ENCODE results near the gene HS3ST4.

The HS3ST4 gene

GRCh38 chr16:25957707-25958106 is 265.9 kb downstream of the HS3ST4 start:
- H3K27me3 ChIP-seq (ENCODE audit: insufficient read depth, low read length), result peaks cover 15% of the 10 kb centered on the region
- H3K4me3 ChIP-seq (ENCODE audit: low read length), result no peak overlapping the region
- H3K9ac ChIP-seq (ENCODE audit: low read depth, low read length), result no peak overlapping the region
- H3K27ac ChIP-seq (ENCODE audit: low read length), result no peak overlapping the region
- H3K36me3 ChIP-seq (ENCODE audit: insufficient read depth, low read depth, low read length), result no peaks in the 10 kb centered on the region
- no peaks in the 10 kb centered on the region for H3K9me3 ChIP-seq (ENCODE audit: insufficient read depth, low read depth, low read length)
- peaks cover 1% of the 10 kb centered on the region; the same call in 1 of the 2 replicates for H3K4me1 ChIP-seq (ENCODE audit: insufficient read depth, low read length)

GRCh38 chr16:25959221-25959620 is 267.5 kb downstream of the HS3ST4 start:
- Histone ChIP-seq H3K9me3 (ENCODE audit: insufficient read depth, low read depth, low read length) (no peaks in the 10 kb centered on the region), H3K36me3 (ENCODE audit: insufficient read depth, low read depth, low read length) (no peaks in the 10 kb centered on the region), H3K27me3 (ENCODE audit: insufficient read depth, low read length) (0 out of 2 replicates have a peak, but pooled peaks cover under 1% of the 10 kb centered on the region), H3K27ac (ENCODE audit: low read length) (no peak overlapping the region), H3K4me3 (ENCODE audit: low read length) (no peak overlapping the region), H3K9ac (ENCODE audit: low read depth, low read length) (no peak overlapping the region), H3K4me1 (ENCODE audit: insufficient read depth, low read length) (no peaks in the 10 kb centered on the region)

GRCh38 chr16:25966172-25967097 is 274.7 kb downstream of the HS3ST4 start:
- H3K36me3 ChIP-seq (ENCODE audit: insufficient read depth, low read depth, low read length), result no peaks in the 10 kb centered on the region
- no peaks in the 10 kb centered on the region for H3K9me3 ChIP-seq (ENCODE audit: insufficient read depth, low read depth, low read length)
- H3K9ac ChIP-seq (ENCODE audit: low read depth, low read length), result no peak overlapping the region
- H3K4me1 ChIP-seq (ENCODE audit: insufficient read depth, low read length), result no peaks in the 10 kb centered on the region
- no peak overlapping the region for H3K4me3 ChIP-seq (ENCODE audit: low read length)
- H3K27me3 ChIP-seq (ENCODE audit: insufficient read depth, low read length), result no peaks in the 10 kb centered on the region
- H3K27ac ChIP-seq (ENCODE audit: low read length), result no peak overlapping the region

- Histone ChIP-seq H3K4me1 (ENCODE audit: insufficient read depth, low read length) (no peaks in the 10 kb centered on the region), H3K36me3 (ENCODE audit: insufficient read depth, low read depth, low read length) (no peaks in the 10 kb centered on the region), H3K9ac (ENCODE audit: low read depth, low read length) (no peak overlapping the region), H3K27ac (ENCODE audit: low read length) (no peak overlapping the region), H3K4me3 (ENCODE audit: low read length) (no peak overlapping the region), H3K9me3 (ENCODE audit: insufficient read depth, low read depth, low read length) (no peaks in the 10 kb centered on the region), H3K27me3 (ENCODE audit: insufficient read depth, low read length) (no peaks in the 10 kb centered on the region)
Observed at GRCh38 chr16:25977121-25977520, 285.4 kb downstream of the HS3ST4 start.

- no peak overlapping the region for H3K4me3 ChIP-seq (ENCODE audit: low read length)
- H3K9ac ChIP-seq (ENCODE audit: low read depth, low read length), result no peak overlapping the region
- no peaks in the 10 kb centered on the region for H3K4me1 ChIP-seq (ENCODE audit: insufficient read depth, low read length)
- H3K9me3 ChIP-seq (ENCODE audit: insufficient read depth, low read depth, low read length), result no peaks in the 10 kb centered on the region
- no peak overlapping the region for H3K27ac ChIP-seq (ENCODE audit: low read length)
- no peaks in the 10 kb centered on the region for H3K27me3 ChIP-seq (ENCODE audit: insufficient read depth, low read length)
- no peaks in the 10 kb centered on the region for H3K36me3 ChIP-seq (ENCODE audit: insufficient read depth, low read depth, low read length)
Observed at GRCh38 chr16:25978218-25978617, 286.5 kb downstream of the HS3ST4 start.

- Histone ChIP-seq H3K36me3 (ENCODE audit: insufficient read depth, low read depth, low read length) (no peaks in the 10 kb centered on the region), H3K27ac (ENCODE audit: low read length) (no peak overlapping the region), H3K9ac (ENCODE audit: low read depth, low read length) (no peak overlapping the region), H3K4me3 (ENCODE audit: low read length) (no peak overlapping the region), H3K4me1 (ENCODE audit: insufficient read depth, low read length) (no peaks in the 10 kb centered on the region; the same call in 1 of the 2 replicates), H3K27me3 (ENCODE audit: insufficient read depth, low read length) (no peaks in the 10 kb centered on the region), H3K9me3 (ENCODE audit: insufficient read depth, low read depth, low read length) (peaks cover 4% of the 10 kb centered on the region; the same call in 1 of the 2 replicates)
Observed at GRCh38 chr16:25988084-25988483, 296.3 kb downstream of the HS3ST4 start.

GRCh38 chr16:25988882-25989281 is 297.1 kb downstream of the HS3ST4 start:
- H3K27ac ChIP-seq (ENCODE audit: low read length), result no peak overlapping the region
- no peaks in the 10 kb centered on the region for H3K36me3 ChIP-seq (ENCODE audit: insufficient read depth, low read depth, low read length)
- H3K9ac ChIP-seq (ENCODE audit: low read depth, low read length), result no peak overlapping the region
- H3K4me1 ChIP-seq (ENCODE audit: insufficient read depth, low read length), result no peaks in the 10 kb centered on the region; the same call in 1 of the 2 replicates
- peaks cover 4% of the 10 kb centered on the region; the same call in 1 of the 2 replicates for H3K9me3 ChIP-seq (ENCODE audit: insufficient read depth, low read depth, low read length)
- no peak overlapping the region for H3K4me3 ChIP-seq (ENCODE audit: low read length)
- no peaks in the 10 kb centered on the region for H3K27me3 ChIP-seq (ENCODE audit: insufficient read depth, low read length)

GRCh38 chr16:25996052-25996451 is 304.3 kb downstream of the HS3ST4 start:
- H3K9me3 ChIP-seq (ENCODE audit: insufficient read depth, low read depth, low read length), result no peaks in the 10 kb centered on the region
- no peaks in the 10 kb centered on the region for H3K27me3 ChIP-seq (ENCODE audit: insufficient read depth, low read length)
- H3K27ac ChIP-seq (ENCODE audit: low read length), result no peak overlapping the region

GRCh38 chr16:26005336-26005735 is 313.6 kb downstream of the HS3ST4 start:
- Histone ChIP-seq H3K36me3 (ENCODE audit: insufficient read depth, low read depth, low read length) (no peaks in the 10 kb centered on the region), H3K27me3 (ENCODE audit: insufficient read depth, low read length) (no peaks in the 10 kb centered on the region), H3K27ac (ENCODE audit: low read length) (no peak overlapping the region), H3K4me1 (ENCODE audit: insufficient read depth, low read length) (no peaks in the 10 kb centered on the region), H3K4me3 (ENCODE audit: low read length) (no peak overlapping the region), H3K9me3 (ENCODE audit: insufficient read depth, low read depth, low read length) (peaks cover 4% of the 10 kb centered on the region; the same call in 1 of the 2 replicates), H3K9ac (ENCODE audit: low read depth, low read length) (no peak overlapping the region)

More at GRCh38 chr16:25996052-25996451, 304.3 kb downstream of the HS3ST4 start:
- no peaks in the 10 kb centered on the region for H3K36me3 ChIP-seq (ENCODE audit: insufficient read depth, low read depth, low read length)
- no peaks in the 10 kb centered on the region for H3K4me1 ChIP-seq (ENCODE audit: insufficient read depth, low read length)
- no peak overlapping the region for H3K4me3 ChIP-seq (ENCODE audit: low read length)
- no peak overlapping the region for H3K9ac ChIP-seq (ENCODE audit: low read depth, low read length)

GRCh38 chr16:26012376-26012775 is 320.6 kb downstream of the HS3ST4 start:
- Histone ChIP-seq H3K4me3 (ENCODE audit: low read length) (no peak overlapping the region), H3K27me3 (ENCODE audit: insufficient read depth, low read length) (no peaks in the 10 kb centered on the region), H3K27ac (ENCODE audit: low read length) (no peak overlapping the region), H3K4me1 (ENCODE audit: insufficient read depth, low read length) (no peaks in the 10 kb centered on the region), H3K9me3 (ENCODE audit: insufficient read depth, low read depth, low read length) (peaks cover 17% of the 10 kb centered on the region), H3K36me3 (ENCODE audit: insufficient read depth, low read depth, low read length) (0 out of 2 replicates have a peak, but pooled peaks cover 7% of the 10 kb centered on the region), H3K9ac (ENCODE audit: low read depth, low read length) (no peak overlapping the region)

GRCh38 chr16:26015776-26016175 is 324.0 kb downstream of the HS3ST4 start:
- Histone ChIP-seq H3K9me3 (ENCODE audit: insufficient read depth, low read depth, low read length) (peaks cover 17% of the 10 kb centered on the region), H3K4me1 (ENCODE audit: insufficient read depth, low read length) (no peaks in the 10 kb centered on the region; the same call in 1 of the 2 replicates), H3K9ac (ENCODE audit: low read depth, low read length) (no peak overlapping the region), H3K4me3 (ENCODE audit: low read length) (no peak overlapping the region), H3K36me3 (ENCODE audit: insufficient read depth, low read depth, low read length) (0 out of 2 replicates have a peak, but pooled peaks cover 7% of the 10 kb centered on the region), H3K27me3 (ENCODE audit: insufficient read depth, low read length) (no peaks in the 10 kb centered on the region), H3K27ac (ENCODE audit: low read length) (no peak overlapping the region)

- no peak overlapping the region for H3K9ac ChIP-seq (ENCODE audit: low read depth, low read length)
- no peaks in the 10 kb centered on the region; the same call in 1 of the 2 replicates for H3K4me1 ChIP-seq (ENCODE audit: insufficient read depth, low read length)
- H3K4me3 ChIP-seq (ENCODE audit: low read length), result no peak overlapping the region
- 0 out of 2 replicates have a peak, but pooled peaks cover 7% of the 10 kb centered on the region for H3K36me3 ChIP-seq (ENCODE audit: insufficient read depth, low read depth, low read length)
- H3K27ac ChIP-seq (ENCODE audit: low read length), result no peak overlapping the region
- H3K27me3 ChIP-seq (ENCODE audit: insufficient read depth, low read length), result no peaks in the 10 kb centered on the region
- peaks cover 17% of the 10 kb centered on the region for H3K9me3 ChIP-seq (ENCODE audit: insufficient read depth, low read depth, low read length)
Observed at GRCh38 chr16:26016989-26017388, 325.2 kb downstream of the HS3ST4 start.

Measured in iPS-20b (cell line).